Dermis microvascular lymphatic vessel endothelial cell (primary cell): ENCODE results near the gene TP53RK. TPM values are rescaled to one million over a fixed set of nuclear protein-coding genes. Genes with fewer than 3 reads are reported as not detected.

Experiments
- DNase-seq, 2 donors: peaks; one replicate each; pipeline versions ENCODE4 v3.0.0 to v3.0.0-alpha.2; 2010; ENCODE audit warnings: low read depth in 2 of 2
- total RNA-seq: library from RNA; depleted of rRNA; stranded (reverse); fragments of >200 nt; gene quantifications from 2 replicates; pipeline ENCODE4 v1.2.1, GENCODE V29; 2014

The TP53RK gene
- total RNA-seq, 1 donor from 2014 or later = 8.5 TPM

DNA sequence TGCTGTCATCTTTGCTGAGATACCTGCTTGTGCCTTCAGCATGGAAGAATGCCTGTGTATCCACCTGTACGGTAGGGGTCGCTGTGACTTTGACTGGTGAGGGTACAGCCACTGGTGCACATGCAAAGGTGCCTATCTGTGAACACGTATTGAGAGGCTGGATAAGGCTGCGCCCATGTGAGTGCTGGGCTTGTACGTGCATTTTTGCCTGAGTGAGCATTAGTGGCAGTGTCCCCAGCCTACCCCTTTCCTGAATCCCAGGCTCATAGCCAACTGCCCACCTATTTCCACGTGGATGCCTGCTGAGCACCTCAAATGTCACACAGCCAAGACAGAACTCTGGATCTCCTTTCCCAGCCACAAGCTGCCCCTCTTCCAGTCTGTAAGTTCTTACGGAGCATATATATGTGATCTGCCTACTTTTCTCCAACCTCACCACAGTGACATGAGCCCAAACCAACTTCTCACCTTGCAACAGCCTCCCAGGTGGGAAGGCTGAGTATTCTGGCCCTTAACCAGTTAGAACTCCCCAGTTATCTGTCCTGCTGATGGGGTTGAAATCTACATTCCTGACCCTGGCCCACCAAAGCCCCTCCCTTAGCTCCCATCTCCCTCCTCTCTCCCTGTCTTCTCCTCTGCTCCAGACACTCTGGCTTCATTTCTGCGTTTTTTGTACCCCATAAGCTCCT lies 19.1 kb upstream of the TP53RK start:
- DNase-seq = no peak

DNA sequence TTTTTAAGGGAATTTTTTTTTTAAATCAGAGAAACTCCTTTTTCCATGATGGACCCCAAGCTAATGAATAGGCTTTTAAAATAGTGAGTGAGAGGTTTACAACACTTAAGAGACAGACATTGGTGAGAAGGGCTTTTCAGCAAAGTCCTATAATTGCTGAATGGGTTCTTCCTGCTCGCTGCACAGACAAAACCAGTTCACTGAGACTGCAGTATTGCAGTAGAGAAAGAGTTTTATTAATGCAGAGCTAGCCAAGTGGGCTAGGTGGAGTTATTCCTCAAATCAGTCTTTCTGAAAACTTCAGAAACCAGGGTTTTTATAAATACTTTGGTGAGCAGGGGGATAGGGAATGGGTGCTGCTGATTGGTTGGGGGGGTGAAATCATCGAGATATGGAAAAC lies 17.0 kb upstream of the TP53RK start:
- no peak for DNase-seq

DNA sequence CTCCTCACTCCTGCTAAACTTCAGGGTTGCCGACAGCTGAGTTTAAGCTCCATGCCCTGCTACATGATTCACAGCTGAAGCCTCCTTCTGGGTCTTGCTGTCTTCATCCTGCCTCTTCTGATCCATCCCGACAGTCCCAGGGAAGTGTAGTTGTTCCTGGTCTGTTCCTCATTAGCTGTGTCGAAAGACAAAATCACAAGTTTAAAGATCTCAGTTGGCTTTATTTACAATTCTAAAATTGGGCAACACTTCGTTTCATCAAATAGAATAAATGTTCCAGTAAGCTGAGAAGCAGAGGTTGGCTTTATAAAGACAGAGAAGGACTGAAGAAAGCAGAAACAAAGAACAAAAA lies 16.1 kb upstream of the TP53RK start:
- DNase-seq = no peak

DNA sequence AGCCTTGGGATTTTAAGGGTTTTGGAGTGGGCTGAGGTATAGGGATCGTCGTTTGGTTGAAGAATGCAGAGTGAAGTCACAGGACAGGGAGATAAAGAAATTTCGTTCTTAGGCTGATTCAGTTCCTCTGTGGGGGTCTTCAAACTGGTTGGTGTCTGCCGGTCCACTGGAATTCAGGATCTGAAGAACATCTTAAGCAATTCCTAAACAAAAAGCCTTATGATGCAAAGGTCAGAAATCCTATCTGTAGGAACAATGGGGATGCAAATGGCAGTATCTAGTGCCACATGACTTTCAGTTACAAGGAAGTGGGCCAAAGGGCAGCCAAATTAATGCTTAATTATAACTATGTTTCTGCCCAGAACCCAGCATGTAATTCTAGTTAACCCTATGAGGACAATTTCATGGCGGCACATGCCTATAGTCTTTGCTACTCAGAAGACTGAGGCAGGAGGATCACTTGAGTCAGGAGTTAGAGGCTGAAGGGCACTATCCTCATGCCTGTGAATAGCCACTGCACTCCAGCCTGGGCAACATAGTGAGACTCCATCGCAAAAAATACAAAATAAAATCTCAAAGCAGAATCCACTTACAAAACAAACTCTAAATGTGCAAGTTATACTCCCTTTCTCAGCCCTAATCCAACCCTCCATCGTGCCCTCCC lies 15.6 kb upstream of the TP53RK start:
- DNase-seq = no peak

DNA sequence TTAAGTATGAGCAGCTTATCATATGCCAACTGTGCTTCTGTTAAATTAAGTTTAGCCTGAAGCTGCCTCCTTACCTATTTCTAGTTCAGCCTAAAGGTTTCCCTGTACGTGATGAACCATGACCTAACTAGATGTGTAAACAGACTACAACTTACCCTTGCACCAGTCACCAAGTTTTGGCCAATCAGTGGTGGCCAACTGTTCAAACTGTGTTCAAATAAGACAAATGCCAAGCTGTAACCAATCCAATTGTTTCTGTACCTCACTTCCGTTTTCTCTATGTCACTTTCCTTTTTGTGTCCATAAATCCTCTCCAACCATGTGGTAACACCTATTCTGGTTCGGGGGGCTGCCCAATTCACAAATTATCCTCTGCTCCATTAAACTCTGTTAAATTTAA lies 14.2 kb upstream of the TP53RK start:
- DNase-seq = no peak

DNA sequence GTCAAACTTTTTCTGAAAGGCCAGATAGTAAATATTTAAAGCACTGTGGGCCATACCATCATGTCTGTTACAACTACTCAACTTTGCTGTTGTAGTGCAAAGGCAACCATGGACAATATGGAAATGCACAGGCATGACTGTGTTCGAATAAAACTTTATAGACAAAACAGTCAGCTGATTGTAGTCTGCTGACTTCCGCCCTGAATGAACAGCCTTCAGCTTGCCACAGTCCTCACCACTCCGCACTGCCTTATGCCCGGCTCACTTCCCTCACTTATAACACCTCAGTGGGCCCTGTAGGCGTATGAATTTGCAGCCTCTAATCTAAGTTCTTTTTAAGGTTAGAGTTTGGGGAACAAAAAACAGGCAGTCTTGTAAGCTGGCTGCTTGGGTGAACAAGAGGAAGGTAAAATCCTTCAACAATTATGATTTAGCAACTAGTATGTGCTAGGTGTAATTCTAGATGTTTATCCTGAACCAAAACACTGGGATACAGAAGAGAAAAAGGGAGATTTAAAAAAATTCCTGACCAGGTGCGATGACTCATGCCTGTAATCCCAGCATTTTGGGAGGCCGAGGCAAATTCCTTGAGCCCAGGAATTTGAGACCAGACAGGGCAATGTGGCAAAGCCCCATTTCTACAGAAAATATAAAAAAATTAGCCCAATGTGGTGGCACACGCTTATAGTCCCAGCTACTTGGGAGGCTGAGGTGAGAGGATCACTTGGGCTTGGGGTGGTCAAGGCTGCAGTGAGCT lies 13.4 kb upstream of the TP53RK start:
- no peak for DNase-seq

DNA sequence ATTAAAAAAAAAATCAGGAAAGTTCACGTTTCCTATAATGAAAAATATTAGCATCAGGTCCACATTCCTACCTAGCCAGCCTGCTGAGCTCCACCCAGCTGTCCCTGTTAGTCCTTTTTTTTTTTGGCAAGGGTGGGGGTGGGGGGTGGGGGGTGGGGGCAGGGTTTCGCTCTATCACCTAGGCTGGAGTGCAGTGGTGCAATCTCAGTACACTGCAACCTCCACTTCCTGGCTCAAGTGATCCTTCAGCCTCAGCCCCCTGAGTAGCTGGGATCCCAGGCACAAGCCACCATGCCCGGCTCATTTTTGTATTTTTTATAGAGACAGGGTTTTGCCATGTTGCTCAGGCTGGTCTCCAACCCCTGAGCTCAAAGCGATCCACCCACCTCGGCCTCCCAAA lies 12.7 kb upstream of the TP53RK start:
- no peak for DNase-seq

DNA sequence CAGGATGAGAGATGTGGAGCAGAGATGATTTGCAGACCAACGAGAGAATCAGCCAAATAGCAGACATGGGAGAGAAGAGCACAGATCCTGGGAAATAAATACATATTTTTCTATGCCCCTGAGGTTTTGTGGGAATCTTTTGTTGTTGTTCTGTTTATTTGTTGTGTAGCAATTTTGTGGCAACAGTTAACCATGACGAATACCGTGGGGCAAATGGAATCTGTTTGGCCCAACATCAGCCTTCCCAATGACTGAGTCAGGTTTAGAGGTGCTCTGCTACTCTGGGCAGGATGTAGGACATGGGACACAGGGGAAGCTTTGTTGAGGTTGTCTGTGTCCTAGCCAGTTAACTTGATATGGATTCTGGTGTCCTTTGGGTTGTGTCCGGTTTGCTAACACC lies 12.3 kb upstream of the TP53RK start:
- DNase-seq = no peak

DNA sequence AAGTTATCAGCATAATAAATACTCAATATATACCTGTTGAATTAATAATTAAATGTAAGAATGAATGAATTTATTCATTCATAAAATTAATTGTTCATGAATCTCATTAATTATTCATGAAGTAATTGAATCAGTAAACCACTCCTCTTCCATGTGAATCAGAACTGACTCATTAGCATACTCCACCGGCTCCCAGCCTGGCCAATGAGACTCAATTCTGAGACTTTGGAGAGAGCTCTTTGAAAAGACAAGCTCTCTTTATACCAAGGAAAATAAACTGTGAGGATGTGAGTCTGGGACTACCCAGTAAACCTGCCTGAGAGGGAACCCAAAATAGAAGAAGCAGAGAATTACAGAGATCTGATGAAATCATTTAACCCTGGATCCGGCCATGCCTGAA lies 11.8 kb upstream of the TP53RK start:
- DNase-seq = no peak

DNA sequence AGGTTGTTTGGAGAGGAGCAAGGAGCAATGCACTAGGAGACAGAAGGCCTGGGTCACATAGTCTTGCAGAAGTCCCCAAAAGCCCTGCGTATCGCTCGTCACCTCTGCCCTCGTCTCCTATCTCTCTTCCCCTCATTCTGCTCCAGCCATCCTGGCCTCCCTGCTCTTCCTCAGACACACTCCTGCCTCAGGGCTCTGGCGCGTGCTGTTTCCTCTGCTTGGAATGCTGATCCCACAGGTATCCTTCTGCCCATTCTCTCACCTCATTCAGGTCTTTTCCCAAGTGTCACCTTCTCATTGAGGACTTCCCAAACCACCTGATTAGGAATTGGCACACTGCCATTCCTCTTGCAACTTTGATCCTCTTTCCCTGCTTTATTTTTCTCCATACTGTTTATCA lies 11.2 kb upstream of the TP53RK start:
- no peak for DNase-seq

DNA sequence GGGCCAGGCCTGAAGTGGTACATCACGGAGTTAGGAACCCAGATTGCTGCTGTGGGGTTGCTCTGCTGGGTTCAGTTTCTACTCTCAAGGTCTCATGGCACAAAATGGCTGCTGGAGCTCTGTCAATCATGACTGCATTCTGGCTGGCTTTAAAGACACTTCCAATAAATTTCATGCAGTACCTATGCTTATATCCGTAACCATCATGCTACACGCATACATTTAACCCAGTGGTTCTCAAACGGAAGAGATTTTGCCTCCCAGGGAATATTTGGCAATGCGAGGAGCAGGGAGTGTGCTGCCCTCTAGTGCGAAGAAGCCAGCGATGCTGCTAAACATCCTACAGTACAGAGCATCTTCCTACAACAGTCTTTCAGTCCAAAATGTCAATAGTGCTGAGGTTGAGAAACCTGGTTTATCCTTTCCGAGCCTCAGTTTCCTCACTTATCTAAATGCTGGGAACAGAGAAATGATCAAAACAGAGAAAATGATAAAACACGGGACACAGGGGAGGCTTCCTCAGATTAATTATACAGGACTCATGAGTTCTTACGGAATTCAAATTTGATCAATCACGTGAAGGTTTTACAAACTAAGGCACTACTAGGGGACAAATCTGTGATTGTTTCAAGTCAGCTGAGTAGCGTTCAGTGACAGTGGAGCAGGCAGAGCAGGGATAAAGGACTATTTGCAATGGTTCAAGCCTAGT lies 10.6 kb upstream of the TP53RK start:
- DNase-seq = peak in 1 of 2 donors; percentile 26

DNA sequence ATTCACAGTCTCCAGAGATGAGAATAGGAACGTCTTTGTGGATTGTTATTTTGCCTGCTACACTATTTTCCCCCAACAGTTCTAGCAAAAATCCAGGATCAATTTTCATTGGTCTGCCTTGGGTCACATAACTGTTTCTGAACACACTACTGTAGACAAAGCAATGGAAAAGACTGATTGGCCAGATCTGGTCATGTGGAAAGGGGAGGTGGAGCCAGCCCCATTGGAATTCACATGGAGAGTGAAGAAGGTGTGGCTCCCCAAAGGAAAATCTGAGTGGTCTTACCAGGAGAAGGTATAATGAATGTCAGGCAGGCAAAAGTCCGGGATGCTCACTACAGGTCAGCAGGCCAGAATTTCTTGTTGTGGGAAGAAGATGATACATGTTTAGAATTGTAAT lies 9.5 kb upstream of the TP53RK start:
- no peak for DNase-seq

DNA sequence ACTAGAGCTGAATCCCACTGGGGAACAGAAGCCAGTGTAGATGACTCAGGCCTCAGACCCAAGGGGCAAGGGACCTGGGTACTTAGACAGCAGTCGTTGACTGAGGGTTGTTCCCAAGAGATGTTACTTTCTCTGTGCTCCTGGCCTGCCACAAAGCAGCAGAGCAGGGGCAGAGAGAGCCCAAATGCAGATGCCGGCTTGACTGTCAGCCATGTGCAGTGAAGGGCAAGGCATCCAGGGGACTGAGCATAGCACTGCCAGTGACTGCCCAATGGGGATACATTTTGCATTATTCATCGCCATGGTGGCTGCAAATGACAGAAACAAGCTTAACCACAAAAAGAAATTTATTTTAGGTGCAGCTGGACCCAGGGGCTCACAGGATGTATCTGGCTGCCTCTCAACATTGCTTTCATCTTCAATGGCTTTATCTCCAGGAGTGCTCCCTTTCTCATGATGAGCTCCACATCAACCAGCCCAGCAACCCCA lies 7.6 kb upstream of the TP53RK start:
- DNase-seq = no peak

DNA sequence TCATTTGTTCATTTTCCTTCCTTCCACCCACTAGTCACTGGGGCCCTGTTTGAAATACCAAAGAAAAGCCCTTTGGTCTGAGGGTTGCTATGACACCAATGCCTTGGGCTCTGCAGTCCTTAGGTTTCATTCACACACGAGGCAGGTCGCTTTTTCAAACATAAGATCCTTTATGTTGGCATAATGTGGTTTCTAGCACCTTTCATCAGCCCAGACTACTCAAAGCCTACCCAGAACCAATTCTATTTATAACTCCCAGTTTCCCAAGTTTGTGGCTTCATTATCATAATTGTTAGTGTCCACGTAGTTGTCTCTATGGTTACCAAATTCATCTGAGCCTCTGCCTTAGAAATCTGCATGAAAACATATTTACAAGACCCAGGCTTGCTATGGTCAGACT lies 6.6 kb upstream of the TP53RK start:
- no peak for DNase-seq

DNA sequence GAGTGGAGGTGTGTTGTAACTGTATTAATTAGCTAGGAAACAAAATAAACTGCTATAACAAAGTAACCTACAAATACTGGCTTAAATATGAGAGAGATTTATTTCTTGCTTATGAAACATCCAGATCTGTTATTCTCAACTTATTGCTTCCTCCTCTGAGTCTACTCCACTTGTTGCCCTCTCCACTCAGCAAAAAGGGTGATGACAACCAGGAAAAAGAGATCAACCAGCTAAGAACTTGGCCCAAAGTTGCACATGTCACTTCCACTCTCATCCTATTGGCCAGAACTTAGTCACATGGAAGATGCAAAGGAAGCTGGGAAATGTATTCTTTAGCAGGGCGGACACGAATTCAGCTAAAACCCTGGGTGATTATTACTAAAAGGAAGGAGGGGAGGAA lies 5.2 kb upstream of the TP53RK start:
- DNase-seq = peak; percentile 25 to 45

DNA sequence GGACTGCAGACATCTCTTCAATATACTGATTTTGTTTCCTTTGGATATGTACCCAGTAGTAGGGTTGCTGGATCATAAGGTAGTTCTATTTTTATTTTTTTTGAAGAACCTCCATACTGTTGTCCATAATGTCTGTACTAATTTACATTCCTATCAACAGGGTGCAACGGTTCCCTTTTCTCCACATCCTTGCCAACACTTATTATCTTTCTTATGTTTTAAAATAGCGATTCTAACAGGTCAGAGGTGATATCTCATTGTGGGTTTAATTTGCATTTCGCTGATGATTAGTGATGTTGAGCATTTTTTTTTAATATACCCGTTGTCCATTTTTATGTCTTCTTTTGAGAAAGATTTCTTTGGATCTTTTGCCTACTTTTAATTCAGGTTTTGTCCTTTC lies 2.0 kb upstream of the TP53RK start:
- no peak for DNase-seq

DNA sequence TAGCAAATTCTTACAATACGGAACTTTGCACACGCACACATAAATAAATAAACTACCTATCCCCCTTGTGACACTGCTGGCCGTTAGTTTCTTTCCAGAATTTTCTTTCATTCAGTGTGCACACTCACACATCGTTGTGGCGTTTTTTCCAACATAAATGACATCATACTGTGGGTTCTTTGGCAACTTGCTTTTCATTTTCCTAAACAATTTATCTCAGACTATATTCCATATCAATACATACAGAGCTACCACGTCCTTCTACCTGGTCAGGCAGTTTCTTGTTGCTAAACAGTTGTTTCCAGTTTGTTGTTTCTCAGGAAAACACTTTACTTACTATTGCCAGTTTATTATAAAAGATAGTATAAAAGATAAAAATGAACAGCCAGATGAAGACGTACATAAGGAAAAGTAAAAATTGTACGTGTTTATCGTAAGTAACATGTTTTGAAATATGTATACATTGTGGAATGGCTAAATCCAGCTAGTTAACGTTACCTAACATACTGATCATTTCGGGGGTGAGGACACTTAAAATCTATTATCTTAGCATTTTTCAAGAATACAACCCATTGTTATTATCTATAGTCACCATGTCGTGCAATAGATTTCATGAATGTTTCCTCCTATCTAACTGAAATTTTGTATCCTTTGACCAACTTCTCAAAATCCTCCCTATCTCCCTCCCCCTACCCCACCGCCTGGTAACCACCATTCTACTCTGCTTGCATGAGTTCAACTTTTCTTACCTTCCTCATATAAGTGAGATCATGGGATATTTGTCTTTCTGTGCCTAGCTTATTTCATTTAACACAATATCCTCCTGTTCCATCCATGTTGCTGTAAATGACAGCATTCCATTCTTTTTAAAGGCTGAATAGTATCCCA lies 1.2 kb upstream of the TP53RK start:
- DNase-seq = peak; percentile 22 to 25

DNA sequence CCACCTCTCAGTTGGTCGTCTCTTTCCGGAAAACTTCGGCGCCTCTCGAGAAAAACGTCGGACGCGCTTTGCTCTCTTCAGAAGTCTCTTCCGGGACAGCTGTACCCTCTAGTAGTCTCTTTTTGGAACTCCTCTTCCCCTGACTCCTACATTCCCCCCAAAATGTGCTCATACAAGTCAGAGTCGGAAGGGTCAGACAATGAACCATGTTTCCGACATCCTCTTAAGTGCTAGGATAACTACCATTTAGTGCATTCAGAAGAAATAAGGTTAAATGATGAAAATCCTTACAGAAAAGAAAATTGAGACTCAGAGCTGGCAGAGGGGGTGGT lies 476 bp upstream of the TP53RK start:
- DNase-seq = no peak

DNA sequence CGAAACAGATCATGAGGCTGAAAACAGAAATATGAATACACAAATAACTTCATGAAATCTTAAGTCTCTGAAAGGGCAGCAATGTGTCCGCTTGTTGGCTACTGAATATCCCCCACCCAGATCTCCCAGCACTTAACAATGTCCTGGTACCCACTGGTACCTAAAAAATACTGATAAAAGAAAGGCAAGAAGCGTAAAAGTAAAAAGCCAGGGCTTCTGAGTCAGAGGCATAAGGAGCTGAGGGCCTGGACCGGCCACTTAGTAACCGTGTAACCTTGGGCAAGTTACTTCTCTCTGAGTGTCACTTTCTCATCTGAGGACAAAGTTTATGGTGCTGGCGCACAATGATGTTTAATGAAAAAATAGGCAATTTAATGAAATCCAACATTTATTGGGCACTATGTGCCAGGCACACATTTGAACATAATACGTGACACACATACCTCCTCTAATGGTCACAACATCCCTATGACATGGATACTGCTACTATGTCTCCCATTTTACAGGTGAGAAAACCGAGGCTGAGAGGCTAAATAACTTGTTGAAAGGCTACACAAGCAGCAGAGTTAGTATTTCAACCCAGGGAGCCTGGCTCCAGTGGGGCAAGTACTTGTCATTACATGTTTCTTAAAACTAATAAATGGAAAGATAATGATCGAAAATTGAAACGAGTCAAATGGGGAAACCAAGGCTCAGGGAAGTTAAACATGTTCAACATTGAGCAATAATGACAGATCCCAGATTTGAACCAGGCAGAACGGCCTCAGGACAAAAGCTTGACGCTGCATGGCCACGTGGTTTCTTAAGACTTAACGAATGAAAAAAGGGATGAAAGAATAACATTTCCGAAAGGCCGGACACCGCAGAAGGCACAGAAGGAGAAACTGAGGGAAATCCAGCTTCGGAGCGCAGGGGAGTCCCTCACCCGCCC lies 828 bp downstream of the TP53RK start:
- peak in 1 of 2 donors; percentile 19 for DNase-seq
